Measurements from ENCODE around the gene SLC4A2. TPM values are rescaled to one million over a fixed set of nuclear protein-coding genes. Genes with fewer than 3 reads are reported as not detected.

Gene SLC4A2
- total RNA-seq, 4 donors from 2014 or later, result 74.3 to 111 (median 91.4) TPM

Other genes starting within 250 kb of the SLC4A2 start
- gene AOC1, start 207.1 kb upstream of the SLC4A2 start, total RNA-seq, result not detected
- 1 to 10 TPM; 1.5 to 9.0 (median 2.4) TPM for gene KCNH2, start 81.3 kb upstream of the SLC4A2 start, total RNA-seq
- 10 to 100 TPM; 20.3 to 38.1 (median 23.8) TPM for gene NOS3, start 68.6 kb upstream of the SLC4A2 start, total RNA-seq
- not detected for gene ATG9B, start 35.1 kb upstream of the SLC4A2 start, total RNA-seq
- gene ABCB8, start 31.1 kb upstream of the SLC4A2 start, total RNA-seq, result 10 to 100 TPM; 21.0 to 49.0 (median 31.6) TPM
- 1 to 10 TPM; 1.7 to 6.0 (median 4.0) TPM for gene ASIC3, start 11.1 kb upstream of the SLC4A2 start, total RNA-seq
- gene CDK5, start 1.7 kb upstream of the SLC4A2 start, total RNA-seq, result 10 to 100 TPM in 1 of 4 donors, 1 to 10 TPM in 3; 3.6 to 13.1 (median 7.1) TPM
- 100 to 1,000 TPM in 1 of 4 donors, 10 to 100 TPM in 3; 69.9 to 139 (median 79.7) TPM for gene FASTK, start 21.2 kb downstream of the SLC4A2 start, total RNA-seq
- 10 to 100 TPM; 24.3 to 61.5 (median 33.8) TPM for gene TMUB1, start 23.9 kb downstream of the SLC4A2 start, total RNA-seq
- gene AGAP3, start 26.9 kb downstream of the SLC4A2 start, total RNA-seq, result 100 to 1,000 TPM in 2 of 4 donors, 10 to 100 TPM in 2; 40.0 to 114 (median 87.2) TPM
- gene GBX1, start 108.1 kb downstream of the SLC4A2 start, total RNA-seq, result not detected
- gene ASB10, start 127.7 kb downstream of the SLC4A2 start, total RNA-seq, result not detected
- gene H2BK1, start 150.9 kb downstream of the SLC4A2 start, total RNA-seq, result not detected
- 10 to 100 TPM; 34.3 to 72.9 (median 34.9) TPM for gene ABCF2, start 167.6 kb downstream of the SLC4A2 start, total RNA-seq
- 10 to 100 TPM; 34.5 to 58.5 (median 40.2) TPM for gene CHPF2, start 172.9 kb downstream of the SLC4A2 start, total RNA-seq
- 10 to 100 TPM; 55.5 to 97.2 (median 77.3) TPM for gene SMARCD3, start 189.1 kb downstream of the SLC4A2 start, total RNA-seq

Data from tibial nerve (tissue), 4 donors.